SK-N-DZ (cell line): ENCODE data around the gene RAI2.
"Not testable (repeated sequence)": the region's sequence is repeated elsewhere in the genome, so short reads cannot be mapped to it uniquely, and the experiment has no call there.

ENCODE experiments used
- DNase-seq: peaks from one replicate; pipeline ENCODE4 v3.0.0-alpha.2; 2015; ENCODE audit warnings: low spot score

RAI2 gene

GRCh38 chrX:17786554-17787347 is 74.3 kb downstream of the RAI2 start:
- not testable (repeated sequence) for DNase-seq

GRCh38 chrX:17779434-17779833 is 81.7 kb downstream of the RAI2 start:
- no peak for DNase-seq

- DNase-seq, result no peak
Observed at GRCh38 chrX:17778997-17779396, 82.1 kb downstream of the RAI2 start.

GRCh38 chrX:17774053-17774452 is 87.0 kb downstream of the RAI2 start:
- DNase-seq, result no peak

GRCh38 chrX:17773221-17773876 is 87.7 kb downstream of the RAI2 start:
- DNase-seq, result no peak

DNA sequence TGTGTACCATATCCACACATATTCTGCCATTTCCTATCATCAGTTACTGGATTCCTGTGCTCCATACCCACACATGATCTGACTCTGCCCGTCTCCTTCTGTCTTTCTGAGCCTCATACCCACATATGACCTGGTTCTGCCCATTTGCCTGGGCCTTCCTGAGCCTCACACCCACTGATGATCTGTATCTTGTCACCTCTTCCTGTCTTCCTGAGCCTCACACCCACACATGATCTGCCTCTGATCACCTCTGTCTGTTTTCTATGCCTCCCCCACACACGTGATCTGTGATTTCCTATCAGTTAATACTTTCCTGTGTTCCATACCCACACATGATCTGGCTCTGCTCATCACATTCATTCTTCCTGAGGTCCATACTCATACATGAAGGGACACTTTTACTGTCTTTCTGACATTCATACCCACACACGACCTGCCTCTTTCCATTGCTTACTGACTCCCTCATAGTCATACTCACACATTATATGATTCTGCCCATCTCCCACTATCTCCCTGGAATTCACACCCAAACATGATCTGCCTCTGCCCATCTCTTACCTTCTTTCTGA is 91.3 kb downstream of the RAI2 start:
- no peak for DNase-seq

DNA sequence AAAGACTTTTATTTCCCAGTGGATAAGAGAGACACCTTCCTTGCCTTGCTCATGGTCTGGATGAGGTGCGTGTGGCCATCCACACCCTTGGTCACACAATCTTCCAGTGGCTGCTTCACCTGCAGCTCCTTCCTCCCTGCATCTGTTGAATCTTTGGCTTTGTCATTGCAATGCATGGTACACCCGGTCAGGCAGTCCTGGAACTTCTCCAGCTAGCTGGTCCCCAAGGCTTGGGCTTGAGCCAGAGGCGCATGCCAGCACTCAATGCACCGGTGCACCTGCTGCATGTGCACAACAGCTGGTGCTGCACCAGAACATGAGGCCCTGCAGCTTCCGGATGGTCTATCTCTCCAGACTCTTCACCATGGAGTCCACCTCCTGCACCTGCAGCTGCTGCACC is 92.1 kb downstream of the RAI2 start:
- no peak for DNase-seq

DNA sequence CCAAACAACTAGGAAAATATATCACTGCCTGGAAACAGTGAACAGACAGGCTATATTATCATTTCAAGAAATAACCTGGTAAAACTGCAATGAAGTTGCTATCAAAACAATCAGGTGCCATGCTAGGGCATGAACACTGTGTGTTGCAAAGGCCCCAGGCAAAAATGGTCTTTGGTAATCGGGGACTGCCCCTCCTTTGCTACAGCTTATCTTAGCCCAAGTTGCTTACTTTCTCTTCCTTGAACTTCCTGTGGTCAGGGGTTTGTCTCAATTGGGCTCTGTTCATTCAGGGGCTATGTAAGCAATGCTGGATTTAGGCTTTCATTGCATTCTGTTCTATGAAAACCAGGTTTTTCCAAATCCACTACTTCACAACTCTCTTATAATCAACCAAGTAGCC is 93.4 kb downstream of the RAI2 start:
- DNase-seq, result no peak

- DNase-seq, result no peak
Observed at GRCh38 chrX:17759990-17760389, 101.1 kb downstream of the RAI2 start.

DNA sequence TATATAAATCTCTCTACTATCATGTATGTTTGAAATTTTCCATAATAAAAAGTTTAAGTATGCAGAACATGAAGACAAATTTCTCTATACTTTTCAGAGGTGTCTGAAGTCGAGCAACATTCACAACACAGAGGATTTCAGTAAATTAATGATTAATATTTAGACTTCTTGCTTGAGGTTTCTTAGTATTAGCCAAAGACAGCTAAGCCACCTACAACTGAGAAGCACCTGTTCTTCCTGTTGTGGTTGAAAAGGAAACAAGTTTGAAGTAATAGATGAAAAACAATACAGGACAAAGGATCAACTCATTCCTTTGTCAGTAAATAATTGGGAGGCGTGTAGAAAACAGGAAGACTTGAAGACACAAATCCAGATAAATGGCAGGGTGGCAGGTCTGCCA is 102.7 kb downstream of the RAI2 start:
- no peak for DNase-seq

DNA sequence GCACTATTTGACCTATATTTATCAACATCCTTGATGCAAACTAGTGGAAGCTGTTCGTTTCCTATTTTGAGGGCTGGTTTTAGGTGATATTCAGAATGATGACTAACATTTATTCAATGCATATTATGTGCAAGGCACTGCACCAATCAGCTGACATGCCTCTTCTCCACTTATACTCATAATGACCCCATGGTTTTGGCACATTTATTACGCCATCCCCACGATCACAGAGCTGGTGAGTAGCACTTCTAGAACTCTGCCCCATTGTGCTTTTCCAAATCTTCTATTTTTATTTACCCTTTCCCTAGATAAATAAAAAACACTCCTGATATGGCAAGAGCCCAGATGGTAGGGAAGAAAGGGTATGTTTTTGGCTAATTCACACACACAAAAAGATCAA is 110.7 kb downstream of the RAI2 start:
- DNase-seq, result no peak
